Fibroblast of skin of left quadriceps (primary cell): Measurements from ENCODE around the gene OPALIN.
"Not testable (repeated sequence)": the region's sequence is repeated elsewhere in the genome, so short reads cannot be mapped to it uniquely, and the experiment has no call there.

Experiments
- DNase-seq, 2 experiments: peaks; one replicate each; pipeline ENCODE4 v3.0.0-alpha.2; 2013; ENCODE audit warnings: low read depth in 2 of 2

Gene OPALIN

DNA sequence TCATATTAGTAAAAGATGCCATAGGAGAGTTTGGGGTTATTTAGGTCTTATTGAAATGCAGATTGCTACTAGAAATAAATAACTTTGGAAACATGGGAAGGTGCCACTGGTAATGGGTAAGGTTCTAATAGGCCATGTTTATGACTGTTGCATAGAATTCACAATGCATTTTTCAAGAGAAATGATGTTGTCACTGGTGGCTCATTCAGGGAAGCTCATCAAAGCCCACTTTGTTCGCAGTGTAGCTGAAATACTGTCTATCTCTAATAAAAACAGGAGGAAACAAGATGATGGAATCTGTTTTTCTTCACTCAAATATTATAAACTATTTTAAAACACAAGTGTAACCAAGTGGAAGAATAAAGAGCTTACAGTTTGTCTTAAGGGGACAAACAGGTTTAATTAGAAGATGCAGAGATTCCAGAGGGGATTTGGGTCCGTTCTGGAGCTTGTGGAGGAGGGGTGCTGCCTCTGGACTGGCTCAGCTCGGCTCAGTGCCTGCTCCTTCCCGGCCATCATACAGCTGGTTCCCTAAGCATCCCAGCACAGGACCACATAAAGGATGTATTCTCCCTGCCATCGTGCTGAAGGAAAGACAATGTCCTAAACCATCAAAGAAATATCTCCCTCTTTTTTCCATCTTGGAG is 20.4 kb downstream of the OPALIN start:
- no peak for DNase-seq

GRCh38 chr10:96337106-96337505 is 21.7 kb downstream of the OPALIN start:
- DNase-seq: no peak

DNA sequence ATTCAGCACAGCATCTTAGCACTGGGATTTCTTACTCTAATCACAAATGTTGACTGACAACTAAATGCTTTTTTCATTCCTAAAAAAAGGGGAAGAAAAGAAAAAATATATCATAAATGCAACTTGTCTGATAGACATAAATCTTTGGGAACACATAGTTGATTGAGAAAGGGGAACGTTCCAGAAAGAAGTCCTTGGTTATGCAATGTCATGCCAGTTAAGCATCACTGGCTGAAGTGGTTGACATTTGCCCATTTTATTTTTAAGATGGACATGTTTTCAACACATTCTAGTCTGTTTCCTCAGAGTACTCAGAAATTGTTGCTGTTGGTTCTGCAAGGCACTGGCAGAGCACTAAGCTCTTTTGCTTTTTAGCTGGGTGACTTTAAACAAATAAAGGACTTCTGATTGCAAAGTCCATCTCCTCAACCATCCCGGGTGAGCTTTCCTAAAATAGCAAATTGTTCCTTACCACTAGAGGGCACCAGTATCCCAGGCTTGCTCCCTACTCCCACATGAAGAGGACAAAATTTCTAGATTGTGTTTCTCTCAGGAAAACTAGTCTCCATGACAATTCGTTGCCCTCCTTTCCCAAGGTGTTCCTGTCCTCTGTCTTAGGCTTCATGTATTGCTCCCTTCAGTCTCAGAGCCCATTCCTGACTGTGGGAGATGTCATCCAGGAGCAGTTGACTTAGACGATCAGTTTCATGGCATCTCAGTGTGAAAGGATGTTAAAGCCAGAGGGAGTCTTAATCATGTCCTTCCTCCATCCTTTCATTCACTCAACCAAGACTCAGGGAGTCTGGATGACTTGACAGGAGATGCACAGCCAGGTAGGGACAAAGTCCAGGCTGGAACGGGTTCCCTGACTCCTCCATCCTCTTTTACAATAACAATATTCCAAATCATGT is 23.9 kb downstream of the OPALIN start:
- DNase-seq: peak; percentile 1 to 8

DNA sequence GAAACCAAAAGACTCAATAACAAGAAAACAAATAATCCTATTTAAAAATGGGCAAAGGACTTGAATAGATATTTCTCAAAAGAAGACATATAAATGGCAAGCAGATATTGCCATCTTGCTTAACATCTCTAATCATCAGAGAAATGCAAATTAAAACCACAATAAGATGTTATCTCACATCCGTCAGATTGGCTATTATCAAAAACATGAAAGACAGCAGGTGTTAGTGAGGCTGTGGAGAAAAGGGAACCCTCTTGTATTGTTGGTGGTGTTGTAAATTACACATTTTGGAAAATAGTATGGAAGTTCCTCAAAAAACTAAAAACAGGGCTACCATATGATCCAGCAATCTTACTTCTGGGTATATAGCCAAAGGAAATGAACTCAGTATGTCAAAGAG is 25.7 kb downstream of the OPALIN start:
- DNase-seq: no peak

DNA sequence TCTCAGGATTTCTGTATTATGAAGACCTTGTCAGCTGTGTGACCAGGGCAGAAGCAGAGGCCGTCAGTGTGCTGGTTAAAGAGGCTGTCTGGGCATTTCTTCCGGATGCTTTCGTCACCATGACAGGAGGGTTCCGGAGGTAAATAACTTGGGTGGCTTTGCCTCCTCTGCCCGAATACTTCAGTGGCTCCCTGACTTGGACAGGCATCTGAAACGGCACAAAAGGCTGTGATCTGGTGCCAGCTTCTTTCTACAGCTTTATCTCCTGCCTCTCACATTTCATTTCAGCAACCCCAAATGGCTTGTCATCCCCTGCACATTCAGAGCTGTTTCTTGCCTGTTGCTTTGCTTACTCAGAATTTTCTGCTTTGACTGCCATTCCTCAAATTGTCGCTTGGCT is 31.3 kb downstream of the OPALIN start:
- DNase-seq: no peak

DNA sequence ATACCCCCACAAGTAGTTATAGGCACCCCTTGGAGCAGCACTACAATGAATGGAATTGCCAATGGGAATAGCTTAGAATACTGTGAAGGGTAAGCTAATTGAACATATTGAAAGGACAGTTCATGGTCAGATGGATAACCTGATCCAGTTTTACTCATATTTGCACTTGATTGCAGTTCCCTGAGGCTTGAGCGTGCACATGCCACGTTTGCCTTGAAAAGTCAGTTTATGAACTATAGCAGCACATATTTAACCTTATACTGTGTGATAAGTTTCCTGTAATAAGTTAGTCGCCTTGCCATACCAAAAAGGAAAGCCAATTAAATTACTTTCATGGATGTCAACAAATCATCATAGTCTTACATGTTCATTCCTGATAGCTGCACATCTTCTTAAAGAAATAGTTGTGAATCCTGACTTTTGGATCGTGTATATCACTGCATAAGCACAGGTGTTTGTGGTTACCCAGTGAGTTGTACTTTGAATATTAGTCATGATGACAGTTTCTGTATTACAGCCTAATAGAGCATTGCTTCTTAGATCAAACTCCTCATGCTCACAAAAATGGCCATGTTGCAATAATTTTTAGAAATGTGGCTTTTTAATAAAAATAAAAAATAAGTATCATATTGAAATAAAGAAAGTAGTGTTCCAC is 33.0 kb downstream of the OPALIN start:
- no peak for DNase-seq

- no peak for DNase-seq
Measured at GRCh38 chr10:96324447-96324846, 34.4 kb downstream of the OPALIN start.

- no peak for DNase-seq
Measured at GRCh38 chr10:96322275-96322674, 36.5 kb downstream of the OPALIN start.

DNA sequence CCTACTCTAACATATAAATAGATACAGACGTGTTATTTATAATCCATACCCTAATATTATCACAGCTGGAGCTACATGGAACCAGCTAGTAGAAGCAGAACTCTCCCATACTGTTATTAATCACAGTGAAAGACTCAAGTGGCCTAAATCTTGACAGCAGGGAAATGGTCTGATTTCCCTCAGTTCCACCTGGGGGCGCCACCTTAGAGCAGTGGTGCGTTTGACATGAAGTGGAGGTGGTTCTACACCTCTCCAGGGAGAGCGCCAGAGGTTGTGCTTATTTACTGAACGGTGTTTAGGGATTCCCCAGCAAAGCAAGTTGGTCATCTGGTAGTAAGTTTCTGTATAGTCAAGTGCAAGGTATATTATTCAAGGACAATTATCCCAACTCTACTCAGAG is 37.0 kb downstream of the OPALIN start:
- DNase-seq: no peak

GRCh38 chr10:96319754-96320474 is 38.9 kb downstream of the OPALIN start:
- DNase-seq: no peak

GRCh38 chr10:96317067-96317833 is 41.6 kb downstream of the OPALIN start:
- DNase-seq: no peak

DNA sequence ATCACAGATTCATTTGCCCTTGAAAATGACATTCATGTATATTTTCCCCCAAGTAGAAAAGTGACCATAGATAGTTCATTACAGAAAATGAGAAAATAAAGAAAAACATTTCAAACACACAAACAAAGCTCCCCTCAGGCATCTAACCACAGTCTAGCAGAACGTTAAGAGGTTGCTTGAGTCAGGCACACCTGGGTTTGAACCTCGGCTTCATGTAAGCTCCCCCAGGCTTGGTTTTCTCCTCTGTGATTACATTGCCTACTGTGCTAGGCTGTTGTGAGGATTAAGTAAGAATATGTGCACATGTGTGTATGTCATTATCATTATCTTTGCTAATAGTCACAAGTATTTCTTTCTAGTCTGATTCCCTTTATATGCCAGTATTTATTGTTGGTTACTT is 45.5 kb downstream of the OPALIN start:
- no peak for DNase-seq

- DNase-seq: no peak
Measured at GRCh38 chr10:96311180-96311715, 47.6 kb downstream of the OPALIN start.

DNA sequence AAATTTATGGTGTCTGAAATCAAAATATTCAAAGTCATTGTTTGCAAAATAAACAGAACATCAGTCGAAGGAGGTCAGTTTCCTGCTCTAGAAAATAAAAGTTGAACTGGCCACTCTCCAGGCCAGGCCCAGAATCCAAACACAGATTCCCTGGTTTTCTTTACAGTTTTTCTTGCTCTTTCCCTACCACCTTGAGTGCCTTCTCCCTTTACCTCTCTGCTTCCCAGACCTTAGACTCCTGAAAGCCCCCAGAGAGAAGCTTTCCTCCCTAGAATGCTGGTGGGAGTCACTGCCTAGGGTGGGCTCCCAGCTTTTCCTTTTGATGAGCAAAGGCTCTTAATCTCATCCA is 48.5 kb downstream of the OPALIN start:
- no peak for DNase-seq

DNA sequence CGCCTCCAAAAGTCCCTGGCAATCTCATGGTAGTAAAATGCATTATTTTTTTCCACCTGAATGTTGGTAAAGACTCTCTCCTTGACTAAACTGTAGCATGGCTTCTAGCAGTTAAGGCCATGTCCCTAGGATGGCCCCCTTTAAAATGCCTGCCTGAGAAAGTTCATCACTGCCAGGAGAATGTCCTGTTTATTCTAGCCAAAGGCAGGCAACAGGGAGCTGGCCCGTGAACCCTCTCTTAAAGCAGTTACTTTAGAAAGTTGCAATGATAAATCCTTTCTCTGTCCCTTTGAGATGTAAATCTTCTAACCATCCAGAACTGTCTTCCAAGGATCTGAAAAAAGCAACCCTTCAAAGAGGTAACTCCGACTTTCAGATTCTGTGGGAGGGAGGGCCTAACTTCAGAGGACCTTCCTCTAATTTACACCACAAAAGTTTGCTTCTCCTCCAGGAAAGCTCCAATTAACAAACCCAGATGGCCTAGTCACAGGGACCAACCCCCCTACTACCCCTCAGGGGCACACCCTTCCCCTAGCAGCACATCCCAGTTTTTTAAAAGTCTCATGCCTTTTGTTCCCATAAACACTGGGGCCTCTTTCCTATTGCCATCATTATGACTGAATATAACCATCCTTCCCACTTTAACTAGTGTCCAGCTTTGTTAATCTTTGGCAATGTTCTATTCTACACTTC is 49.0 kb downstream of the OPALIN start:
- DNase-seq: no peak

DNA sequence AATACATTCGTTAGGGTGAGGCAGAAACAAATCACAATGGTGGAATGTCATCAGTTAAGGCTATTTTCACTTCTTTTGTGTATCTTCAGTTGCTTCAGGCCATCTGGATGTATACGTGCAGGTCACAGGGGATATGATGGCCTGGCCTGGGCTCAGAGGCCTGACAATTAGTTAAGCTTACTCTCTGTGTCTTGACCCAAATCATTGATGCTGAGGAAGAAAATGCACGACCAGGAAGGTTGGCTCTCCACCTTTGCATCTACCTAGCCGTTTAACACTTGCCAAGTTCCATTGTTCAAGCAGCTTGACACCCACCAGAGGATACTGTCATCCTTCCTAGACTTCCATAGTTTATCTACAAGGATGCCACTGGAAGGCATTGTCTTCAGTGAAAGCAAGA is 49.9 kb downstream of the OPALIN start:
- DNase-seq: not testable (repeated sequence)

GRCh38 chr10:96306516-96306915 is 52.3 kb downstream of the OPALIN start:
- DNase-seq: no peak

- DNase-seq: no peak
Measured at GRCh38 chr10:96305019-96305418, 53.8 kb downstream of the OPALIN start.

GRCh38 chr10:96304230-96304629 is 54.6 kb downstream of the OPALIN start, which contains the start of gene DNTT:
DNTT (plus strand) TSS chr10:96304434; CDS start chr10:96304498, 64 bp downstream.
- DNase-seq: no peak

DNA sequence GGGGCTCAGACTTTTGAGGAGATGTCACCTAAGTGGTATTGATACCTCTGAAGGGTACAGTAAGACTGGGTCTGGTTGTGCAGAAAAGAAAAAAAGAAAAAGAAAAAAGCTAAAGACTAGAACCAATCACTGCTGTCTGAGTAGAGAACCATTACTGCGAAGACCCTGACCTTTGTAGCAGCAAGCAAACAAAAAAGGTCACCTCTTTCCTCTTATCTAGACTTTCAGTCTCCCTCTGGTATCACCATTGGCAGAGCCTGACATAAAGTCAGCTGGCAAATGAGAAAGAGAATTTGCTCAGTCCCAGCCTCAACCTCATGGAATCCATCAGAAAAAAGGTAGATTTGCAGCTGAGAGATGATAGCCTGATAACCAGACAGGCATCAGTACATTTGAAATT is 57.2 kb downstream of the OPALIN start:
- DNase-seq: no peak
